Measurements from ENCODE around the gene PLCL1.

The PLCL1 gene

GRCh38 chr2:197888321-197888720, 83.9 kb downstream of the PLCL1 start:
- DNase-seq (ENCODE audit: low read depth in 3 of 3) = no peak

- DNase-seq (ENCODE audit: low read depth in 3 of 3) = no peak
Observed at GRCh38 chr2:197889041-197889440, 84.6 kb downstream of the PLCL1 start.

- no peak for DNase-seq (ENCODE audit: low read depth in 3 of 3)
Observed at GRCh38 chr2:197890168-197890567, 85.8 kb downstream of the PLCL1 start.

- DNase-seq (ENCODE audit: low read depth in 3 of 3) = no peak
Observed at GRCh38 chr2:197891897-197892442, 87.6 kb downstream of the PLCL1 start.

GRCh38 chr2:197893403-197894177, 89.2 kb downstream of the PLCL1 start:
- no peak for DNase-seq (ENCODE audit: low read depth in 3 of 3)

GRCh38 chr2:197894751-197895274, 90.4 kb downstream of the PLCL1 start:
- no peak for DNase-seq (ENCODE audit: low read depth in 3 of 3)

GRCh38 chr2:197897960-197898678, 93.7 kb downstream of the PLCL1 start:
- no peak for DNase-seq (ENCODE audit: low read depth in 3 of 3)

- DNase-seq (ENCODE audit: low read depth in 3 of 3) = no peak
Observed at GRCh38 chr2:197904446-197904845, 100.1 kb downstream of the PLCL1 start.

GRCh38 chr2:197908156-197908555, 103.8 kb downstream of the PLCL1 start:
- DNase-seq (ENCODE audit: low read depth in 3 of 3) = no peak

- DNase-seq (ENCODE audit: low read depth in 3 of 3) = no peak
Observed at GRCh38 chr2:197908990-197909776, 104.8 kb downstream of the PLCL1 start.

- no peak for DNase-seq (ENCODE audit: low read depth in 3 of 3)
Observed at GRCh38 chr2:197911667-197912066, 107.3 kb downstream of the PLCL1 start.

GRCh38 chr2:197913084-197913483, 108.7 kb downstream of the PLCL1 start:
- no peak for DNase-seq (ENCODE audit: low read depth in 3 of 3)

GRCh38 chr2:197914778-197915177, 110.4 kb downstream of the PLCL1 start:
- DNase-seq (ENCODE audit: low read depth in 3 of 3) = no peak

GRCh38 chr2:197915548-197916265, 111.3 kb downstream of the PLCL1 start:
- no peak for DNase-seq (ENCODE audit: low read depth in 3 of 3)

- DNase-seq (ENCODE audit: low read depth in 3 of 3) = no peak
Observed at GRCh38 chr2:197919487-197919886, 115.1 kb downstream of the PLCL1 start.

GRCh38 chr2:197920088-197920487, 115.7 kb downstream of the PLCL1 start:
- DNase-seq (ENCODE audit: low read depth in 3 of 3) = no peak

- no peak for DNase-seq (ENCODE audit: low read depth in 3 of 3)
Observed at GRCh38 chr2:197920592-197921201, 116.3 kb downstream of the PLCL1 start.

GRCh38 chr2:197924483-197924882, 120.1 kb downstream of the PLCL1 start:
- DNase-seq (ENCODE audit: low read depth in 3 of 3) = no peak

- DNase-seq (ENCODE audit: low read depth in 3 of 3) = no peak
Observed at GRCh38 chr2:197925204-197925603, 120.8 kb downstream of the PLCL1 start.

- no peak for DNase-seq (ENCODE audit: low read depth in 3 of 3)
Observed at GRCh38 chr2:197925976-197926375, 121.6 kb downstream of the PLCL1 start.

GRCh38 chr2:197926673-197927072, 122.3 kb downstream of the PLCL1 start:
- no peak for DNase-seq (ENCODE audit: low read depth in 3 of 3)

Data from stimulated activated CD4-positive, alpha-beta T cell treated with anti-CD3 and anti-CD28 coated beads, TNF-alpha, amount 100 ng/mL, for 48 hours (primary cell).